NB4 (cell line): Measurements from ENCODE around the gene SND1.

Experiments used
- DNase-seq: peaks from one replicate; pipeline ENCODE4 v3.0.0; 2010; ENCODE audit warnings: low read depth
- H3K4me3 ChIP-seq: one replicate; pipeline ENCODE4 v1.5.1; 2011; ENCODE audit warnings: mild to moderate bottlenecking, low read depth, low read length, moderate library complexity
- MYC ChIP-seq: IDR thresholded peaks from 2 replicates; pipeline ENCODE4 v1.6.1; 2011; ENCODE audit warnings: low read depth, low read length
- POLR2A ChIP-seq: IDR thresholded peaks from 2 replicates; pipeline ENCODE4 v1.6.1; 2011; ENCODE audit warnings: mild to moderate bottlenecking; ENCODE audit not compliant: insufficient read length; ENCODE audit errors: extremely low read depth
- TF ChIP-seq, protein P1 (sequence below): IDR thresholded peaks from 2 replicates; pipeline ENCODE4 v1.6.1; 2011; ENCODE audit warnings: low read depth, low read length
- TF ChIP-seq, protein P2 (sequence below): IDR thresholded peaks from one replicate; pipeline ENCODE4 v1.5.1; 2012; ENCODE audit warnings: low read depth, low read length

SND1 gene

DNA sequence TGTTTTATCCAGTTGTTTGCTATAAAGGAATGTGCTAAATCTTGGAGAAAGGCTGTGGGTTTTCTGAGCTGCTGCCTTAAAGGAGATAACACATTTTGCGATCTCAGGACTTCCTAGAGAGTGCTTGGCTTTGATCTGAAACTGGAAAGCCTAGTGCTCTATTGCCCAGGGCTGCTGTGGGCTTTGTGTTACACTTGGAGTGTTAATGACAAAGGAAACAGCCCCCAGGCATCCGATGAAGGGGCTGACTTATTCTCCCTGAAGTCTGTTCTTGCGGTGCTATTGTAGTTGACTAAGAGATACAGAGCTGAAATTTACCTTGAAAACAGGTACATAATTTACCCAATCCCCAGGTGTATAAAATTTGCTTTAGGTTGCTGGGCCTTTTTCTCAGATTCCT, 74.5 kb downstream of the SND1 start:
- TF ChIP-seq, protein P1, sequence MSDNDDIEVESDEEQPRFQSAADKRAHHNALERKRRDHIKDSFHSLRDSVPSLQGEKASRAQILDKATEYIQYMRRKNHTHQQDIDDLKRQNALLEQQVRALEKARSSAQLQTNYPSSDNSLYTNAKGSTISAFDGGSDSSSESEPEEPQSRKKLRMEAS, result no peak
- TF ChIP-seq, protein P2, sequence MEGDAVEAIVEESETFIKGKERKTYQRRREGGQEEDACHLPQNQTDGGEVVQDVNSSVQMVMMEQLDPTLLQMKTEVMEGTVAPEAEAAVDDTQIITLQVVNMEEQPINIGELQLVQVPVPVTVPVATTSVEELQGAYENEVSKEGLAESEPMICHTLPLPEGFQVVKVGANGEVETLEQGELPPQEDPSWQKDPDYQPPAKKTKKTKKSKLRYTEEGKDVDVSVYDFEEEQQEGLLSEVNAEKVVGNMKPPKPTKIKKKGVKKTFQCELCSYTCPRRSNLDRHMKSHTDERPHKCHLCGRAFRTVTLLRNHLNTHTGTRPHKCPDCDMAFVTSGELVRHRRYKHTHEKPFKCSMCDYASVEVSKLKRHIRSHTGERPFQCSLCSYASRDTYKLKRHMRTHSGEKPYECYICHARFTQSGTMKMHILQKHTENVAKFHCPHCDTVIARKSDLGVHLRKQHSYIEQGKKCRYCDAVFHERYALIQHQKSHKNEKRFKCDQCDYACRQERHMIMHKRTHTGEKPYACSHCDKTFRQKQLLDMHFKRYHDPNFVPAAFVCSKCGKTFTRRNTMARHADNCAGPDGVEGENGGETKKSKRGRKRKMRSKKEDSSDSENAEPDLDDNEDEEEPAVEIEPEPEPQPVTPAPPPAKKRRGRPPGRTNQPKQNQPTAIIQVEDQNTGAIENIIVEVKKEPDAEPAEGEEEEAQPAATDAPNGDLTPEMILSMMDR, result no peak
- TF ChIP-seq MYC (no peak), POLR2A (no peak)
- no peak for DNase-seq
- no peak overlapping the region for H3K4me3 ChIP-seq

DNA sequence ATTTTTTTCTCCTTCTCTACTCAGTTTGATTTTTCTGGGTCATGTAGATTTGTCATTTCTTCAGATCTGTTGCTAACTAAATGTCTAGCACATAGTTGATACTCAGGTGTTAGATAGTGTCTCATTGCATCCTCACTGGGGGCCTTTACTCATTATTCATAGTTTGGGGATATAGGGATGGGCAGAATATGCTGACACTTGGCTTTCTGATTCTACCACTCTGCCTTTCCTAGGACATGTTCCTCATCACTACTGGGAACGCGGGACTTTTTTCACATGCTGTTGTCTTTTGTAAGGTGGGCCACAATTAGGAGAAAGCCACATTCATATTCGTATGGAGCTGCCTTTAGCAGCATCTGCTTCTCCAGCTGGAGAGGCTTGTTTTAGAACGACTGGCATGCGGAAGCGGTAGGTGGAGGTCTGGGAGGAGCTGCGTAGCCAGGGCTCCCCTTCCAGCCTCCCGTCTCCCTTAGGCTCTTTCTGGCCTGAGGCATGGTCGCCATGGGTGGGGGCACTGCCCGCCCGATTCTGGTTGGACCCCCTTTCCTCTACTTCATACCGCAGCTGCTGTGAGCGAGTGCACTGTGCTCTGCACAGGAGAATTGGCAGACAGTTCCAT, 78.8 kb downstream of the SND1 start:
- no peak for DNase-seq
- no peak overlapping the region for H3K4me3 ChIP-seq
- TF ChIP-seq, protein P2, result no peak

DNA sequence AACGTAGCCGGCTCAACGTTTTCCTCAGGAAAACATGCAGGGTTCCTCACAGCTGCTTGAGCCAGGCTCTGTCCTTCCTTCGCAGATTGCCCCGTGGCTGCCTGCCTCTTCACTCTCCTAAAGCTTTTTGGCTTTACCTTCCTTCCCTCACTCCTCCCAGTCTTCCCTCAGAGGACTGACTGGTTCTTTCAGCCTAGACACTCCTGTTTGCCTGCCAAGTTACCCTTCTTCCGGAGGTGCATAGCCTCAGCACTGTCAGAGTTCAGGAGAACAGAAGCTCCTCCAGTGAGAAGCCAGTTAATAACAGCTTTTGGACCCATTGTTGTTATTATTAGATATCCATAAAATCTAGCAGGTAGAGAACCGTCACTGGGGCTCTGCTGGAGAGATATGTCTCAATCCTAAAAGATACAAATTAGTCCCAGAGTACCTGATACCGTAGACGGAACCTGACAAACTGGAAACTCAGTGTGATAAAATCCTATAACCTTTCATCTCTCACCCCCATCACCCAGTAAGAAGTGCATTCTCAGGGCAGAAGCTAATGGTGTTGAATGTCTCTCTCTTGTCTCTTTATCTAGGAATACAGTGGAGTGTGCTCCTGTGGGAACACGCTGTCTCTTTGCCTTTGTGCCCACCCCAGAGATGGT, 79.6 kb downstream of the SND1 start:
- H3K4me3 ChIP-seq, result no peak overlapping the region
- no peak for DNase-seq
- TF ChIP-seq POLR2A (no peak), MYC (no peak)
- TF ChIP-seq, protein P2, result no peak
- TF ChIP-seq, protein P1, result no peak

DNA sequence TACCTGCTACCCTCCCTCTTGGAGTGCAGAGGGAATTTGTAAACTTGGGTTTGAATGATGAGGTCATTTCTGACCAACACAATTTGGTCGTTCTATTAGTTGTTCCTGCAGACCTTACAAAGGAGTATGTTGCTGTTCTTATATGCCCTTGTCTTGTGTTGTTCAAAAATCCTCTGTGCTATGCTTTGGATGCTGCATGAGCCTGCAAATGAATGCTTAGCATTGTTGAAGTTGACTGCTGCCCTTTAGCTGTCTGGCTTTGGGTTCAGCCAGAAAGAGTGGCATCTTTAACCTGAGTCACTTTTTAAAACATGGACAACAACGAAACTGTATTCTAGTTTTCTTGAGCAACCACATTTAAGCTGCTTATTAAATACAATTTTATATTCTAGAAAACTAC, 80.3 kb downstream of the SND1 start:
- H3K4me3 ChIP-seq, result no peak overlapping the region
- no peak for DNase-seq
- TF ChIP-seq, protein P1, result no peak
- TF ChIP-seq MYC, result no peak
- TF ChIP-seq, protein P2, result no peak
- TF ChIP-seq POLR2A, result no peak

DNA sequence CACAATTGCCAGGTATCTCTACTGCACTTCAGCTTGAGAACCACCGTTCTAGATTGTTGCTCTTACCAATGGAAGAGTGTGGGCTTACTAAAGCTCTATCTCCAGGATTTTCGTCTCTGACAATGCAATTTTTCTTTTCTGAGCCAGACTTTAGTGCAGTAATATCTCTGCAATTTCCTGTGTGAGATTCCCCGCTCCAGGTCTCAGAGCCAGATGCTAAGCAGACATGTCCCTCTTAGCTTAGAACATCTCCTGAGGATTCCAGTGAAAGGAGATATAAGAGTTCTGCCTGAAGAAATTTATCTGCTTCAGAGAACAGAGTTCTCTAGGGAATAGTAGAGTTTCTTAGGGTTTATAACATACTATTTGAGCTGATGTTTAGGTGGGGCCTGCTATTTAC, 82.0 kb downstream of the SND1 start:
- TF ChIP-seq POLR2A (no peak), MYC (no peak)
- TF ChIP-seq, protein P1, result no peak
- TF ChIP-seq, protein P2, result no peak
- no peak overlapping the region for H3K4me3 ChIP-seq
- no peak for DNase-seq

DNA sequence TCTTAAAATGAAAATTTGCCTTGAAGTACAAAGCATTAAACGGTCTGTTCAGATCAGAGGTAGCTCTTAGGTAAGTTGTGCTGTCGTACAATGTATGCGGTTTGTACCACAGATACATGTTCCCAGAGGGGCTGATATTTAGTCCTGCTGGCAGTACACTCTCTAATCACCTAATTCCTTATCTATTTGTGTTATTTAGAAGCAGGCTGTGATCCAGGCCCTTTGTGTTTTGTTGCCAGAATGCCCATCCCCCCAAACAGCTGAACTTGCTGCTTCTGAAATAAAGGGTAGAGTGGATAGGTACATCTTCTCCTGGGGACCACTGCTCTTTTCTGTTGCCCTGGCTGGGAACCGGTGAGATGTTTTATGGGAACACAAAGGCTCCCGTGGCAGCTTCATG, 84.5 kb downstream of the SND1 start:
- DNase-seq, result no peak
- no peak for TF ChIP-seq POLR2A
- TF ChIP-seq MYC, result no peak
- TF ChIP-seq, protein P1, result no peak
- no peak overlapping the region for H3K4me3 ChIP-seq
